Smooth muscle cell (in vitro differentiated cells): Measurements from ENCODE around the gene HS3ST2. TPM values are rescaled to one million over a fixed set of nuclear protein-coding genes. Genes with fewer than 3 reads are reported as not detected.

Source experiments
- DNase-seq: peaks from one replicate; lab custom pipeline; 2025; ENCODE audit not compliant: unreplicated experiment; lab: John Stamatoyannopoulos, UW
- H2AFZ ChIP-seq: fragments of 200-600 bp; sonication (generic); 2 replicates; pipeline ENCODE4 v1.6.0; 2016; ENCODE audit warnings: antibody characterized with exemption, low read depth, mild to moderate bottlenecking
- H3F3A ChIP-seq: fragments of 200-600 bp; sonication (generic); 2 replicates; pipeline ENCODE4 v1.6.0; 2017; ENCODE audit warnings: antibody characterized with exemption, low read depth
- H3K27ac ChIP-seq: fragments of 200-600 bp; sonication (generic); 2 replicates; pipeline ENCODE4 v1.5.1; 2016; ENCODE audit warnings: low read depth, mild to moderate bottlenecking
- H3K27me3 ChIP-seq: fragments of 200-600 bp; sonication (generic); 2 replicates; pipeline ENCODE4 v1.6.1; 2016; ENCODE audit warnings: low read depth, mild to moderate bottlenecking
- H3K36me3 ChIP-seq: fragments of 200-600 bp; sonication (generic); 2 replicates; pipeline ENCODE4 v1.5.1; 2016; ENCODE audit warnings: low read depth
- H3K4me1 ChIP-seq: fragments of 200-600 bp; sonication (generic); 2 replicates; pipeline ENCODE4 v1.5.1; 2016; ENCODE audit warnings: low read depth
- H3K4me2 ChIP-seq: fragments of 200-600 bp; sonication (generic); 2 replicates; pipeline ENCODE4 v1.6.0; 2016; ENCODE audit warnings: mild to moderate bottlenecking
- H3K4me3 ChIP-seq: fragments of 200-600 bp; sonication (generic); 2 replicates; pipeline ENCODE4 v1.5.1; 2016; ENCODE audit warnings: mild to moderate bottlenecking
- H3K79me2 ChIP-seq: fragments of 200-600 bp; sonication (generic); 2 replicates; pipeline ENCODE4 v1.6.0; 2016; ENCODE audit warnings: low read depth, mild to moderate bottlenecking
- H3K9ac ChIP-seq: fragments of 200-600 bp; sonication (generic); 2 replicates; pipeline ENCODE4 v1.6.0; 2016; ENCODE audit warnings: low read depth
- H3K9me3 ChIP-seq: fragments of 200-600 bp; sonication (generic); replicated peaks from 2 replicates; pipeline ENCODE4 v1.5.1; 2016; ENCODE audit warnings: low read depth
- H4K20me1 ChIP-seq: fragments of 200-600 bp; sonication (generic); 2 replicates; pipeline ENCODE4 v1.6.0; 2016; ENCODE audit warnings: low read depth
- CTCF ChIP-seq: fragments of 200-600 bp; sonication (generic); IDR thresholded peaks from 2 replicates; pipeline ENCODE4 v1.5.1; 2017; ENCODE audit warnings: borderline replicate concordance, mild to moderate bottlenecking, antibody characterized with exemption; ENCODE audit not compliant: insufficient read depth, poor library complexity, severe bottlenecking
- WGBS: methylation state at CpG from one replicate; pipeline ENCODE4 v1.1.7; 2016; ENCODE audit warnings: low lambda C conversion rate; 5-methylcytosine and 5-hydroxymethylcytosine counted together
- polyA plus RNA-seq: library from polyadenylated mRNA; unstranded; fragments of >200 nt; fragmentation: Nextera tagmentation; extraction: Ambion mirVana; gene quantifications from 2 replicates; pipeline ENCODE4 v1.2.1, GENCODE V29; 2016
- total RNA-seq: library from RNA; depleted of rRNA; stranded (reverse); fragments of >200 nt; gene quantifications from 2 replicates; pipeline ENCODE4 v1.2.3, GENCODE V29; 2014

The HS3ST2 gene
- total and polyA plus RNA-seq, 2 experiments from 2014 or later = not detected

- Histone ChIP-seq H3K4me2 (no peak overlapping the region), H3K27ac (no peak overlapping the region), H3K36me3 (no peaks in the 10 kb centered on the region), H3K4me3 (no peak overlapping the region), H2AFZ (no peak overlapping the region), H3K9me3 (no peaks in the 10 kb centered on the region), H3K27me3 (no peaks in the 10 kb centered on the region), H3F3A (no peaks in the 10 kb centered on the region), H3K79me2 (no peaks in the 10 kb centered on the region), H3K9ac (no peak overlapping the region), H4K20me1 (no peaks in the 10 kb centered on the region), H3K4me1 (no peaks in the 10 kb centered on the region)
- no peak for TF ChIP-seq CTCF
- DNase-seq = no peak
Observed at GRCh38 chr16:22864375-22864774, 50.4 kb downstream of the HS3ST2 start.

GRCh38 chr16:22868593-22869224, 54.7 kb downstream of the HS3ST2 start:
- Histone ChIP-seq H3K4me3 (no peak overlapping the region), H3K4me2 (no peak overlapping the region)
- WGBS = 86% methylated on average over 5 of the region's 5 CpGs

GRCh38 chr16:22871861-22872260, 57.9 kb downstream of the HS3ST2 start:
- Histone ChIP-seq H3K9ac (no peak overlapping the region), H3K27ac (no peak overlapping the region), H3F3A (no peaks in the 10 kb centered on the region), H3K9me3 (no peaks in the 10 kb centered on the region), H3K36me3 (no peaks in the 10 kb centered on the region), H3K4me1 (no peaks in the 10 kb centered on the region), H3K27me3 (no peaks in the 10 kb centered on the region), H3K4me3 (no peak overlapping the region), H3K79me2 (no peaks in the 10 kb centered on the region), H2AFZ (no peak overlapping the region), H3K4me2 (no peak overlapping the region), H4K20me1 (no peaks in the 10 kb centered on the region)
- DNase-seq = no peak
- TF ChIP-seq CTCF = no peak
- 82% methylated on average over 4 of the region's 4 CpGs for WGBS

More at GRCh38 chr16:22868593-22869224, 54.7 kb downstream of the HS3ST2 start:
- H3K4me1 ChIP-seq = no peaks in the 10 kb centered on the region
- no peak overlapping the region for H3K9ac ChIP-seq
- no peak overlapping the region for H2AFZ ChIP-seq
- H3K36me3 ChIP-seq = no peaks in the 10 kb centered on the region
- H4K20me1 ChIP-seq = no peaks in the 10 kb centered on the region
- no peak for DNase-seq
- no peaks in the 10 kb centered on the region for H3F3A ChIP-seq
- no peaks in the 10 kb centered on the region for H3K27me3 ChIP-seq
- no peak for TF ChIP-seq CTCF
- H3K27ac ChIP-seq = no peak overlapping the region
- H3K9me3 ChIP-seq = no peaks in the 10 kb centered on the region
- no peaks in the 10 kb centered on the region for H3K79me2 ChIP-seq

- Histone ChIP-seq H3K4me3 (no peak overlapping the region), H3K27me3 (peaks cover 6% of the 10 kb centered on the region), H3K9me3 (no peaks in the 10 kb centered on the region), H4K20me1 (no peaks in the 10 kb centered on the region), H3F3A (no peaks in the 10 kb centered on the region), H3K27ac (no peak overlapping the region), H3K9ac (no peak overlapping the region), H3K4me2 (no peak overlapping the region), H3K4me1 (no peaks in the 10 kb centered on the region), H3K79me2 (no peaks in the 10 kb centered on the region), H2AFZ (no peak overlapping the region), H3K36me3 (no peaks in the 10 kb centered on the region)
- 91% methylated on average over 4 of the region's 4 CpGs for WGBS
- DNase-seq = no peak
- no peak for TF ChIP-seq CTCF
Observed at GRCh38 chr16:22874394-22874793, 60.4 kb downstream of the HS3ST2 start.
